Osteoblast (primary cell): ENCODE results near the gene SDR39U1. TPM values are rescaled to one million over a fixed set of nuclear protein-coding genes. Genes with fewer than 3 reads are reported as not detected.
A peak's percentile ranks its signal among the peaks of the same experiment; 100 is the strongest.
"Not testable (repeated sequence)": the region's sequence is repeated elsewhere in the genome, so short reads cannot be mapped to it uniquely, and the experiment has no call there.

Experiments
- DNase-seq: peaks from one replicate; pipeline ENCODE4 v3.0.0; 2011; ENCODE audit warnings: low spot score, mixed read lengths; ENCODE audit not compliant: insufficient read length; ENCODE audit errors: missing footprints
- H2AFZ ChIP-seq: 2 replicates; pipeline ENCODE4 v1.6.0; 2011; ENCODE audit warnings: mild to moderate bottlenecking, low read length
- H3K27ac ChIP-seq: 2 replicates; pipeline ENCODE4 v1.5.1; 2011; ENCODE audit warnings: mild to moderate bottlenecking, low read depth, low read length, moderate library complexity
- H3K27me3 ChIP-seq: 2 replicates; pipeline ENCODE4 v1.6.0; 2012; ENCODE audit warnings: mild to moderate bottlenecking, control low read depth, inconsistent platforms, low read length, moderate library complexity; ENCODE audit not compliant: insufficient read depth
- H3K36me3 ChIP-seq: 2 replicates; pipeline ENCODE4 v1.5.1; 2011; ENCODE audit warnings: mild to moderate bottlenecking, low read length, control low read depth, moderate library complexity; ENCODE audit not compliant: insufficient read depth
- H3K4me1 ChIP-seq: 2 replicates; pipeline ENCODE4 v1.5.1; 2011; ENCODE audit warnings: mild to moderate bottlenecking, low read length, control low read depth, moderate library complexity; ENCODE audit not compliant: insufficient read depth
- H3K4me2 ChIP-seq: 2 replicates; pipeline ENCODE4 v1.6.0; 2011; ENCODE audit warnings: mild to moderate bottlenecking, low read length; ENCODE audit not compliant: insufficient read depth
- H3K4me3 ChIP-seq: fragments of 200-600 bp; sonication (generic); 3 replicates; pipeline ENCODE4 v1.5.1; 2012; ENCODE audit warnings: mild to moderate bottlenecking, low read length, inconsistent platforms; ENCODE audit not compliant: insufficient read depth
- H3K79me2 ChIP-seq: 2 replicates; pipeline ENCODE4 v1.6.0; 2012; ENCODE audit warnings: mild to moderate bottlenecking, low read length, control low read depth, inconsistent platforms; ENCODE audit not compliant: insufficient read depth
- H3K9me3 ChIP-seq: 2 replicates; pipeline ENCODE4 v1.5.1; 2011; ENCODE audit warnings: low read depth, low read length, control low read depth
- H4K20me1 ChIP-seq: 2 replicates; pipeline ENCODE4 v1.6.0; 2012; ENCODE audit warnings: mild to moderate bottlenecking, low read length, control low read depth; ENCODE audit not compliant: insufficient read depth
- total RNA-seq: library from RNA; depleted of rRNA; stranded (reverse); fragments of >200 nt; gene quantifications from 2 replicates; pipeline ENCODE4 v1.2.3, GENCODE V29; 2012
- TF ChIP-seq, protein P1 (sequence below): IDR thresholded peaks from 2 replicates; pipeline ENCODE4 v1.5.1; 2011; ENCODE audit warnings: mild to moderate bottlenecking, low read depth, low read length, moderate library complexity; ENCODE audit errors: extremely low read depth

Gene SDR39U1
- total RNA-seq, 1 donor: 11.6 TPM

DNA sequence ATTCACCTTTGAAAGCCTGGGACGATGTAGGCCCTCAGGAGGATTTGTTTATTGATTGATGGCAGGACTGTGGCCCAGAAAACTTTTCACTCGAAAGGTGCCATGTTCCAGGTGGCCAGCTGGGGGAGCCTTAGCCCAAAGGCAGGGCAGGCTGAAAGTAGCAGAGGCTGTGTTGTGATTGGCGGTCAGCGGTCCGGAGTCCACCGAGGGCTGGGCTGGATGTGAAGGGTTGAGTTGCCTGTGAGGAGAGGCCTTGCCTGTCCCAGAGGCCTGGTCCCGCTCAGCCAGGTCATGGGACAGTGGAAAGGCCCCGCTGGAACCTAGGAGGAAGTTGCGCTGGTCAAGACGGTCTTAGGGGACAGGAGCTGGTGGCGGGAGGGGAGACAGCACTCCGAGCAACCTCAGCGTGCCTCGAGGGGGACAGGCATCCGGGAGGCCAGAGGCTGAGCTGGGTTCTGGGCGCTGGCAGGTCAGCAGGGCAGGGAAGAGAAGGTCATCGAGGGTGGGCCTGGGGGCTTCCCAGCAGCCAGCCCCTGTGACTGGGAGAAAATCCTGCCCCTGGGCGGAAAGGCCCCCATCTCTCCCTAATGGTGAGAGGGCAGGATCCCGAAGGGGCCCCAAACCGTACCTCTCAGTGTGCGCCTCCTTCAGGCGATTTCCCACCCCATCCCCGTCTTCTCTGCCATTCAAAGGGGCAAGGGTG lies 39.2 kb upstream of the SDR39U1 start:
- DNase-seq: peak; percentile 91
- H3K27ac ChIP-seq: no peak overlapping the region
- H3K4me1 ChIP-seq: peaks cover 3% of the 10 kb centered on the region
- H3K79me2 ChIP-seq: no peaks in the 10 kb centered on the region
- no peaks in the 10 kb centered on the region for H3K36me3 ChIP-seq
- H2AFZ ChIP-seq: peak overlapping the region; percentile 25
- H3K9me3 ChIP-seq: no peaks in the 10 kb centered on the region
- no peaks in the 10 kb centered on the region for H3K27me3 ChIP-seq
- no peaks in the 10 kb centered on the region for H4K20me1 ChIP-seq
- no peak overlapping the region for H3K4me2 ChIP-seq
- no peak overlapping the region for H3K4me3 ChIP-seq
- TF ChIP-seq, protein P1, sequence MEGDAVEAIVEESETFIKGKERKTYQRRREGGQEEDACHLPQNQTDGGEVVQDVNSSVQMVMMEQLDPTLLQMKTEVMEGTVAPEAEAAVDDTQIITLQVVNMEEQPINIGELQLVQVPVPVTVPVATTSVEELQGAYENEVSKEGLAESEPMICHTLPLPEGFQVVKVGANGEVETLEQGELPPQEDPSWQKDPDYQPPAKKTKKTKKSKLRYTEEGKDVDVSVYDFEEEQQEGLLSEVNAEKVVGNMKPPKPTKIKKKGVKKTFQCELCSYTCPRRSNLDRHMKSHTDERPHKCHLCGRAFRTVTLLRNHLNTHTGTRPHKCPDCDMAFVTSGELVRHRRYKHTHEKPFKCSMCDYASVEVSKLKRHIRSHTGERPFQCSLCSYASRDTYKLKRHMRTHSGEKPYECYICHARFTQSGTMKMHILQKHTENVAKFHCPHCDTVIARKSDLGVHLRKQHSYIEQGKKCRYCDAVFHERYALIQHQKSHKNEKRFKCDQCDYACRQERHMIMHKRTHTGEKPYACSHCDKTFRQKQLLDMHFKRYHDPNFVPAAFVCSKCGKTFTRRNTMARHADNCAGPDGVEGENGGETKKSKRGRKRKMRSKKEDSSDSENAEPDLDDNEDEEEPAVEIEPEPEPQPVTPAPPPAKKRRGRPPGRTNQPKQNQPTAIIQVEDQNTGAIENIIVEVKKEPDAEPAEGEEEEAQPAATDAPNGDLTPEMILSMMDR: peak; percentile 64

DNA sequence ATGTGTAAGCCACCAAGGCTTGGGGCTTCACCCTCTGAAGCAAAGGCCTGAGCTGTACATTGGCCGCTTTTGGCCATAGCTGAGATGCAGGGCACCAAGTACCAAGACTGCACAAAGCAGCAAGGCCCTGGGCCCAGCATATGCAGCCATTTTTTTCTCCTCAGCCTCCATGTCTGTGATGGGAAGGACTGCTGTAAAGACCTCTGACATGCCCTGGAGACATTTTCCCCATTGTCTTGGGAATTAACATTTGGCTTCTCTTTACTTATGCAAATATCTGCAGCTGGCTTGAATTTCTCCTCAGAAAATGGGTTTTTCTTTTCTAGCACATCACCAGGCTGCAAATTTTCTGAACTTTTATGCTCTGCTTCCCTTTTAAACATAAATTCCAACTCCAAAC lies 37.4 kb upstream of the SDR39U1 start:
- not testable (repeated sequence) for H3K79me2 ChIP-seq, H3K4me1 ChIP-seq, H3K9me3 ChIP-seq, H3K27me3 ChIP-seq, H3K36me3 ChIP-seq, DNase-seq, H3K4me3 ChIP-seq, H3K4me2 ChIP-seq, H2AFZ ChIP-seq, H3K27ac ChIP-seq, H4K20me1 ChIP-seq

DNA sequence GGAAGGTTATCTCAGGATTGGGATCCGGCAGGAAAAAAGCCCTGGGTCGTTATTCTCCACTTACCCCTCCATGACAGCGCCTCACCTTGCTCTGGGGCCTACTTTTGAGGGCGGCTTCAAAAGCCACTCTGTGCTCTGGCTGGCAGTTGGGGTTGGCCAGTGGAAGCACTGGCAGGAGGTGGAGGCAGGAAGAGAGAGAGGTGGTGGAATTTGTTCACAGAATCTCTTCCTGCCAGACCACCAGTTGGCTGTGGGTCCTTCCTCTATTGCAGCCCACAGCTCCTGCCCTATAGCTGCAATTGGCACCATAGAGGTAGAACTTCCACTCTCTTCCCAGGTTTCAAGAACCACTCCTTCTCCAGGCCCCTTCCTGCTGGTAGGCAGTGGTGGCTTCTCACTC lies 32.7 kb upstream of the SDR39U1 start:
- no peaks in the 10 kb centered on the region for H3K4me1 ChIP-seq
- no peaks in the 10 kb centered on the region for H4K20me1 ChIP-seq
- no peak for DNase-seq
- TF ChIP-seq, protein P1: no peak
- no peaks in the 10 kb centered on the region for H3K79me2 ChIP-seq
- no peaks in the 10 kb centered on the region for H3K9me3 ChIP-seq
- H2AFZ ChIP-seq: no peak overlapping the region
- no peak overlapping the region for H3K4me3 ChIP-seq
- no peak overlapping the region for H3K4me2 ChIP-seq
- H3K27me3 ChIP-seq: no peaks in the 10 kb centered on the region
- no peak overlapping the region for H3K27ac ChIP-seq
- H3K36me3 ChIP-seq: no peaks in the 10 kb centered on the region

DNA sequence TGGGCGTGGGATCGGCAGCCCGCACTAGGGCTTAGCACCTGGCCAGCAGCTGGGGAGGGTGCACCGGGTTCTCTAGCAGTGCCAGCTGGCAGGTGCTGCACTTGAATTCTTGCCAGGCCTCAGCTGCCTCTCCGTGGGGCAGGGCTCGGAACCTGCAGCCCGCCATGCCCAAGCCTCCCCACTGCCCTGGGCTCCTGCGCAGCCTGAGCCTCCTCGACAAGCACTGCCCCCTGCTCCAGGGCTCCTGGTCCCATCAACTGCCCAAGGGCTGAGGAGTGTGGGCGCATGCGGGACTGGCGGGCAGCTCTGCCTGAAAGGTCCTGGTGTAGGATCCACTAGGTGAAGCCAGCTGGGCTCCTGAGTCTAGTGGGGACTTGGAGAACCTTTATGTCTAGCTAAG lies 30.6 kb upstream of the SDR39U1 start:
- H3K9me3 ChIP-seq: no peaks in the 10 kb centered on the region
- no peaks in the 10 kb centered on the region for H3K4me1 ChIP-seq
- TF ChIP-seq, protein P1: no peak
- no peaks in the 10 kb centered on the region for H4K20me1 ChIP-seq
- no peak overlapping the region for H3K4me2 ChIP-seq
- H3K27me3 ChIP-seq: no peaks in the 10 kb centered on the region
- H2AFZ ChIP-seq: no peak overlapping the region
- H3K36me3 ChIP-seq: no peaks in the 10 kb centered on the region
- H3K79me2 ChIP-seq: no peaks in the 10 kb centered on the region
- H3K27ac ChIP-seq: no peak overlapping the region
- DNase-seq: no peak
- H3K4me3 ChIP-seq: no peak overlapping the region

DNA sequence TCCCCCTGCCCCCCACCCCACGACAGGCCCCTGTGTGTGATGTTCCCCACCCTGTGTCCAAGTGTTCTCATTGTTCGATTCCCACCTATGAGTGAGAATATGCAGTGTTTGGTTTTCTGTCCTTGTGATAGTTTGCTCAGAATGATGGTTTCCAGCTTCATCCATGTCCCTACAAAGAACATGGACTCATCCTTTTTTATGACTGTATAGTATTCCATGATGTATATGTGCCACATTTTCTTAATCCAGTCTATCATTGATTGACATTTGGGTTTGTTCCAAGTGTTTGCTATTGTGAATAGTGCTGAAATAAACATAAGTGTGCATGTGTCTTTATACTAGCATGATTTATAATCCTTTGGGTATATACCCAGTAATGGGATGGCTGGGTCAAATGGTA lies 27.9 kb upstream of the SDR39U1 start:
- H3K79me2 ChIP-seq, H3K27ac ChIP-seq, H2AFZ ChIP-seq, H3K4me2 ChIP-seq, H3K4me1 ChIP-seq, DNase-seq, H3K9me3 ChIP-seq, H3K4me3 ChIP-seq, H4K20me1 ChIP-seq, H3K27me3 ChIP-seq, H3K36me3 ChIP-seq: not testable (repeated sequence)
